Cardiac fibroblast (primary cell): ENCODE measurements around the gene STAMBPL1.

Experiments
- DNase-seq, 2 donors: peaks; one replicate each; pipeline versions ENCODE4 v3.0.0 to v3.0.0-alpha.2; 2010; ENCODE audit warnings: low read depth in 2 of 2
- H3K4me3 ChIP-seq, 2 donors: replicated peaks in 1 of 2; 1 replicate in 1 of 2; 2 replicates in 1 of 2; pipeline ENCODE4 v1.5.1; 2011; ENCODE audit warnings: low read depth in 2 of 2, low read length in 2 of 2, mild to moderate bottlenecking in 2 of 2, moderate library complexity in 1 of 2
- TF ChIP-seq, protein P1 (sequence below): IDR thresholded peaks from one replicate; pipeline ENCODE4 v1.5.1; 2011; ENCODE audit warnings: low read depth, mild to moderate bottlenecking, low read length, inconsistent platforms

STAMBPL1 gene

GRCh38 chr10:88944813-88945212 lies 64.8 kb downstream of the STAMBPL1 start:
- no peak for DNase-seq
- TF ChIP-seq, protein P1, sequence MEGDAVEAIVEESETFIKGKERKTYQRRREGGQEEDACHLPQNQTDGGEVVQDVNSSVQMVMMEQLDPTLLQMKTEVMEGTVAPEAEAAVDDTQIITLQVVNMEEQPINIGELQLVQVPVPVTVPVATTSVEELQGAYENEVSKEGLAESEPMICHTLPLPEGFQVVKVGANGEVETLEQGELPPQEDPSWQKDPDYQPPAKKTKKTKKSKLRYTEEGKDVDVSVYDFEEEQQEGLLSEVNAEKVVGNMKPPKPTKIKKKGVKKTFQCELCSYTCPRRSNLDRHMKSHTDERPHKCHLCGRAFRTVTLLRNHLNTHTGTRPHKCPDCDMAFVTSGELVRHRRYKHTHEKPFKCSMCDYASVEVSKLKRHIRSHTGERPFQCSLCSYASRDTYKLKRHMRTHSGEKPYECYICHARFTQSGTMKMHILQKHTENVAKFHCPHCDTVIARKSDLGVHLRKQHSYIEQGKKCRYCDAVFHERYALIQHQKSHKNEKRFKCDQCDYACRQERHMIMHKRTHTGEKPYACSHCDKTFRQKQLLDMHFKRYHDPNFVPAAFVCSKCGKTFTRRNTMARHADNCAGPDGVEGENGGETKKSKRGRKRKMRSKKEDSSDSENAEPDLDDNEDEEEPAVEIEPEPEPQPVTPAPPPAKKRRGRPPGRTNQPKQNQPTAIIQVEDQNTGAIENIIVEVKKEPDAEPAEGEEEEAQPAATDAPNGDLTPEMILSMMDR: no peak
- H3K4me3 ChIP-seq: no peak overlapping the region

DNA sequence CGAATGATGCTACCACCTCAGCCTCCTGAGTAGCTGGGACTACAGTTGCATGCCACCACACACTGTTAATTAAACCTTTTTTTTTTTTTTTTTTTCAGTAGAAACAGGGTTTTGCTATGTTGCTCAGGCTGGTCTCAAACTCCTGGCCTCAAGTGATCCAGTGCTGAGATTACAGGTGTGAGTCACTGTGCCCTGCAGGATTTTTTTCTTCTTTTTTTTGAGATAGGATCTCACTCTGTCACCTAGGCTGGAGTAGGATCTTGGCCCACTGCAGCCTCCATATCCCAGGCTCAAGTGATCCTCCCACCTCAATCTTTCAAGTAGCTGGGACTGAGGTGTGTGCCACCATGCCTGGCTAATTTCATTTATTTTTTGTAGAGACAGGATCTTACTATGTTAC lies 66.2 kb downstream of the STAMBPL1 start:
- no peak for DNase-seq
- no peak overlapping the region for H3K4me3 ChIP-seq
- TF ChIP-seq, protein P1: no peak

- TF ChIP-seq, protein P1: no peak
- peak in 1 of 2 donors; percentile 22 for DNase-seq
- no peak overlapping the region for H3K4me3 ChIP-seq
Observed at GRCh38 chr10:88946965-88947590, 67.0 kb downstream of the STAMBPL1 start.

DNA sequence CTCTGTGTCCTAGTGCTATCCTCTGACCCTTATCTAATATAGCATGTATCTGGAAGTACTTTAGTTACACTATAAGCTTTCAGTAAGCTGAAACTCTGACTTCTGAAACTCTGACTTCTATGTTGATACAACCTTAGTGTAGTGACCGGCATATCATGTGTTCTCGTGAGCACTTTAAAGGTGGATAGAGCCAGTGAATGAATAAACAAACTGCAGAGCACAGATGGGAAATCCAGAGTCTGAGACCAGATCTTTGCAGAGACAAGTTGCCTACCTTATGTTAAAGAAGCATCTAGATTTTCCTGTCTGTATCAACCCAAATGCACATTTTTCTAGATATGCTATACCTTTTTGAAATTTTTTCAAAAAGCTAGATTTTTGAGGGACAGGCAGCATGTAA lies 69.0 kb downstream of the STAMBPL1 start:
- no peak for DNase-seq
- H3K4me3 ChIP-seq: no peak overlapping the region
- TF ChIP-seq, protein P1: no peak

DNA sequence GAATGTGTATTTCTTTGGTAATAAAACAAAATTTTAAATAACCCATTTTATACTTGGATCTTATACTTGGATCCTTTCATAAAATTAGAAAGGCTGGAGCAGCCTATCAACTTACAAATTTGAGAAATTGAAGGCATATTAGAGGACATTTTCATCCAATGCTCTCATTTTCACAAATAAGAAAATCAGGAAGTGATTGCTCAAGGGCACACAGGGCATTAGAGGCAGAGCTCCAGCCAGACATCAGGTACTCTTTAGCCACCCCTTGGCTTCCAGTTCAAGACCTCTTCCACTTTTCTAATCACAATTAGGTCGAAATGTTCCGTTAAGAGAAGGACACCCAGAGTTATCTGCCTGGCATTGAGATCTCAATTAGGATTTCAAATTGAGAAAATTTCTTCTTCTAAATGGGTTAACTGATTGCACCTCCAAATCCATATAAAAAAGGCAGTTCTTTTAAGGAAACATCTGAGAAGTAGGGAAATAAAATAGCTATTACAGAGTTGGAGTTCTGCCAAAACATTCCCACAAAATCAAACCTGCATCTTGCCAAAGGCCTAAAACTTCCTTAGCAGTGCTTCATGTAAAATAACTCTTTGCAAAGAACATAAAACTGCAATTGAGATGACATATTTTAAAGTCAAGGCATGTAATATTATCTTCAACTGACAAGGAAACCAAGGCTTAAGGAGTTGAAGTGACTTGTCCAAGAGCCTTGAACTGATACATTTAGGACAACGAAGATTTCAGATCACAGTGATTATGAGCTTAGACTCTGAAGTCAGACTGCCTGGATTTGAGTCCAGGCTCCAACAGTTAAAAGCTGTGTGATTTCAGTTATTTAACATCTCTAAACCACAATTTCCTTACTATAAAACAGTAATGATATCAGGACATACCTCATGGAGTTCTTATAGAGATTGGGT lies 70.1 kb downstream of the STAMBPL1 start:
- no peak overlapping the region for H3K4me3 ChIP-seq
- TF ChIP-seq, protein P1: no peak
- peak; percentile 33 to 37 for DNase-seq

GRCh38 chr10:88952647-88953111 lies 72.6 kb downstream of the STAMBPL1 start, which contains the start of gene ACTA2:
Gene ACTA2, minus strand, starts transcription at chr10:88952773. Its CDS starts 3,843 bp downstream, at chr10:88948930.
- DNase-seq: peak; percentile 75 to 76
- peak within 1 kb of the TSS; percentile 13 to 28 for H3K4me3 ChIP-seq
- TF ChIP-seq, protein P1: no peak
